K562 (cell line): ENCODE data around the gene E2F7. TPM values are rescaled to one million over a fixed set of nuclear protein-coding genes. Genes with fewer than 3 reads are reported as not detected.

ENCODE experiments used
- BCOR ChIP-seq: fragments of 450-650 bp; IDR thresholded peaks from 2 replicates; pipeline ENCODE4 v1.6.1; 2016
- CEBPG ChIP-seq, 3 experiments: fragments of 200-800 bp in 1 of 3; sonication (Bioruptor generic) in 1 of 3; sonication (generic) in 1 of 3; formaldehyde crosslinking in 1 of 3; IDR thresholded peaks in 2 of 3; conservative IDR thresholded peaks in 1 of 3; 2 replicates each; pipeline versions ENCODE4 v1.6.1 to v1.8.0; 2016 to 2022; ENCODE audit warnings: missing compliant biosample characterization in 2 of 3, missing genetic modification characterization in 2 of 3, mild to moderate bottlenecking in 1 of 3, missing genetic modification reagents in 1 of 3
- DDX20 ChIP-seq: fragments of 450-650 bp; IDR thresholded peaks from 2 replicates; pipeline ENCODE4 v1.6.1; 2016; ENCODE audit warnings: missing genetic modification characterization, low read depth, mild to moderate bottlenecking, missing compliant biosample characterization, moderate library complexity
- HDAC2 ChIP-seq: fragments of 450-650 bp; IDR thresholded peaks from 2 replicates; pipeline ENCODE4 v1.6.1; 2016; ENCODE audit warnings: mild to moderate bottlenecking
- HLTF ChIP-seq: fragments of 450-650 bp; IDR thresholded peaks from 2 replicates; pipeline ENCODE4 v1.6.1; 2016
- ILK ChIP-seq: fragments of 450-650 bp; IDR thresholded peaks from 2 replicates; pipeline ENCODE4 v1.6.1; 2016; ENCODE audit warnings: missing genetic modification characterization, low read depth, mild to moderate bottlenecking, missing compliant biosample characterization, moderate library complexity, borderline replicate concordance
- KLF1 ChIP-seq: fragments of 450-650 bp; IDR thresholded peaks from 2 replicates; pipeline ENCODE4 v1.6.1; 2016; ENCODE audit warnings: missing genetic modification characterization, missing compliant biosample characterization
- MTA1 ChIP-seq: fragments of 450-650 bp; IDR thresholded peaks from 2 replicates; pipeline ENCODE4 v1.6.1; 2017; ENCODE audit warnings: borderline replicate concordance
- NCOR1 ChIP-seq: fragments of 450-650 bp; IDR thresholded peaks from 2 replicates; pipeline ENCODE4 v1.6.1; 2016; ENCODE audit warnings: mild to moderate bottlenecking, moderate library complexity
- SMARCE1 ChIP-seq: fragments of 450-650 bp; IDR thresholded peaks from 2 replicates; pipeline ENCODE4 v1.7.1; 2016; ENCODE audit warnings: mild to moderate bottlenecking
- ZNF239 ChIP-seq: fragments of 250-450 bp; sonication (Bioruptor Pico); IDR thresholded peaks from 2 replicates; pipeline ENCODE4 v1.4.0; 2020; ENCODE audit warnings: mild to moderate bottlenecking
- ZNF384 ChIP-seq: IDR thresholded peaks from 2 replicates; pipeline ENCODE4 v1.6.1; 2012; ENCODE audit warnings: low read depth, low read length, improper control_type of control experiment
- ZNF436 ChIP-seq: fragments of 250-450, 450-650 bp; sonication (Bioruptor Pico); formaldehyde crosslinking; IDR thresholded peaks from 2 replicates; pipeline ENCODE4 v1.7.0; 2020; ENCODE audit warnings: mild to moderate bottlenecking
- ZNF76 ChIP-seq: fragments of 250-450 bp; sonication (Bioruptor Pico); IDR thresholded peaks from 2 replicates; pipeline ENCODE4 v1.4.0; 2020; ENCODE audit warnings: mild to moderate bottlenecking, moderate library complexity, borderline replicate concordance
- polyA plus RNA-seq, 8 experiments: library from polyadenylated mRNA; depleted of rRNA in 4 of 8; stranded (reverse) in 5 of 8; unstranded in 3 of 8; fragments of >200 nt; fragmentation: Nextera tagmentation in 2 of 8; fragmentation: Illumina TruSeq in 1 of 8; extraction: Ambion mirVana in 2 of 8; extraction: Trizol in 1 of 8; gene quantifications; 2 replicates each; pipeline versions ENCODE4 v1.2.1 to v1.2.3, GENCODE V29; 2011 to 2014; ENCODE audit warnings: inconsistent platforms in 1 of 8, missing spikeins in 1 of 8
- total RNA-seq, 7 experiments: library from RNA; depleted of rRNA in 6 of 7; stranded (reverse); fragments of >200 nt in 6 of 7; fragmentation: Illumina TruSeq in 2 of 7; extraction: Trizol in 2 of 7; gene quantifications; 2 replicates each; pipeline versions ENCODE4 v1.2.1 to v1.2.3, GENCODE V29; 2011 to 2021; ENCODE audit warnings: low replicate concordance in 1 of 7
- TF ChIP-seq, protein P1 (sequence below): sonication (generic); formaldehyde crosslinking; IDR thresholded peaks from 2 replicates; pipeline ENCODE4 v1.8.1; 2022; ENCODE audit warnings: missing genetic modification reagents
- TF ChIP-seq, protein P2 (sequence below): sonication (generic); formaldehyde crosslinking; IDR thresholded peaks from 2 replicates; pipeline ENCODE4 v1.8.1; 2023; ENCODE audit warnings: mild to moderate bottlenecking, missing genetic modification reagents
- TF ChIP-seq, protein P3 (sequence below): sonication (generic); formaldehyde crosslinking; IDR thresholded peaks from 2 replicates; pipeline ENCODE4 v1.8.0; 2023; ENCODE audit warnings: mild to moderate bottlenecking, missing genetic modification reagents
- TF ChIP-seq, protein P4 (sequence below): fragments of 450-650 bp; formaldehyde crosslinking; IDR thresholded peaks from 2 replicates; pipeline ENCODE4 v1.4.0; 2020; ENCODE audit warnings: mild to moderate bottlenecking, moderate library complexity
- TF ChIP-seq, protein P5 (sequence below): IDR thresholded peaks from 3 replicates; pipeline ENCODE4 v1.6.1; 2011; ENCODE audit warnings: borderline replicate concordance, mild to moderate bottlenecking, moderate library complexity; ENCODE audit not compliant: insufficient read length; ENCODE audit errors: extremely low read depth

Gene E2F7
- total and polyA plus RNA-seq, 9 of the 15 experiments (the other 6 are each of a cell fraction or from before 2014, with no cell fraction given): 3.4 to 13.6 (median 8.1) TPM

DNA sequence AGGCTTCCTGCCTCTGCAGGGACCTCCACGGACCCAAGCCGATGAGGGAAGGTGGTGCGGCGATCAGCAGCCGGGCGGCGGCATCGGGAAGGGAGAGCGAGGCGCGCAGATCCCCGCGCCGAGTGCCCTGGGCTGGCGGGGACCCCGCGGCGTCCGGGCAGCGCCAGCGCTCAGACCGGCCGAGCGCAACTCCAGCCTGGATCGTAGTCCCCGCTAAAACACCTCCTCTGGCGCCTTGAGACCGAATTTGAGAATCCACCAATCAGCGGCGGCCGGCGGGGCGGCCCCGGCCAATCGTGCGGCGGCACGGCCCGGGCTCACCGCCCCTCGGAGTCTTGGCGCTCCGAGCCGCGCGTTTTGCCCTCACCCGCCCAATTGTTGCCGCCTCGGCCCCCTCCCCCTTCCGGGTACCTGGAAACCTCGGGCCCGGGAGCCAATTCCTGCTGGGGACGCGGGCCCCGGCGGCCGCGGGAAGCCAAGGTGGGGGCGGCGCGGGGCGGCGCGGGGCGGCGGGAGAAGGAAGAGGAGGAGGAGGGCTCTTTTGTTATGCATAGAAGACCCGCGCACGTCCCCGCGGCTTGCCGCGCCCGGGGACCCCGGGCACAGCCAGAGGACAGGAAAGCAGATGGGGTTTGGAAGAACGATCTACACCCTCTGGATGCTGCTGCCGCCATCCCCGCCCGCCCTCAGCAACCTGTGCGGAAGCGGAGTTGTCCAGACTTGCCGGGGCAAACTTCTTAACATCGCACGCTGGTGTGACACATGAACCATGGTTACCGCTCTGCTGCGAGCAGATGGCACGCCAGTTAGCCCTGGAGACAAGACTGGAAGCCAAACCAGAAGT lies at the start of gene E2F7 (continued):
- no peak for TF ChIP-seq KLF1 (tag)
- TF ChIP-seq, protein P1, sequence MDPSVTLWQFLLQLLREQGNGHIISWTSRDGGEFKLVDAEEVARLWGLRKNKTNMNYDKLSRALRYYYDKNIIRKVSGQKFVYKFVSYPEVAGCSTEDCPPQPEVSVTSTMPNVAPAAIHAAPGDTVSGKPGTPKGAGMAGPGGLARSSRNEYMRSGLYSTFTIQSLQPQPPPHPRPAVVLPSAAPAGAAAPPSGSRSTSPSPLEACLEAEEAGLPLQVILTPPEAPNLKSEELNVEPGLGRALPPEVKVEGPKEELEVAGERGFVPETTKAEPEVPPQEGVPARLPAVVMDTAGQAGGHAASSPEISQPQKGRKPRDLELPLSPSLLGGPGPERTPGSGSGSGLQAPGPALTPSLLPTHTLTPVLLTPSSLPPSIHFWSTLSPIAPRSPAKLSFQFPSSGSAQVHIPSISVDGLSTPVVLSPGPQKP (CRISPR knock-in tag): no peak
- TF ChIP-seq, protein P2, sequence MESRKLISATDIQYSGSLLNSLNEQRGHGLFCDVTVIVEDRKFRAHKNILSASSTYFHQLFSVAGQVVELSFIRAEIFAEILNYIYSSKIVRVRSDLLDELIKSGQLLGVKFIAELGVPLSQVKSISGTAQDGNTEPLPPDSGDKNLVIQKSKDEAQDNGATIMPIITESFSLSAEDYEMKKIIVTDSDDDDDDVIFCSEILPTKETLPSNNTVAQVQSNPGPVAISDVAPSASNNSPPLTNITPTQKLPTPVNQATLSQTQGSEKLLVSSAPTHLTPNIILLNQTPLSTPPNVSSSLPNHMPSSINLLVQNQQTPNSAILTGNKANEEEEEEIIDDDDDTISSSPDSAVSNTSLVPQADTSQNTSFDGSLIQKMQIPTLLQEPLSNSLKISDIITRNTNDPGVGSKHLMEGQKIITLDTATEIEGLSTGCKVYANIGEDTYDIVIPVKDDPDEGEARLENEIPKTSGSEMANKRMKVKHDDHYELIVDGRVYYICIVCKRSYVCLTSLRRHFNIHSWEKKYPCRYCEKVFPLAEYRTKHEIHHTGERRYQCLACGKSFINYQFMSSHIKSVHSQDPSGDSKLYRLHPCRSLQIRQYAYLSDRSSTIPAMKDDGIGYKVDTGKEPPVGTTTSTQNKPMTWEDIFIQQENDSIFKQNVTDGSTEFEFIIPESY: no peak
- no peak for TF ChIP-seq HLTF
- no peak for TF ChIP-seq ZNF384
- TF ChIP-seq, protein P3, sequence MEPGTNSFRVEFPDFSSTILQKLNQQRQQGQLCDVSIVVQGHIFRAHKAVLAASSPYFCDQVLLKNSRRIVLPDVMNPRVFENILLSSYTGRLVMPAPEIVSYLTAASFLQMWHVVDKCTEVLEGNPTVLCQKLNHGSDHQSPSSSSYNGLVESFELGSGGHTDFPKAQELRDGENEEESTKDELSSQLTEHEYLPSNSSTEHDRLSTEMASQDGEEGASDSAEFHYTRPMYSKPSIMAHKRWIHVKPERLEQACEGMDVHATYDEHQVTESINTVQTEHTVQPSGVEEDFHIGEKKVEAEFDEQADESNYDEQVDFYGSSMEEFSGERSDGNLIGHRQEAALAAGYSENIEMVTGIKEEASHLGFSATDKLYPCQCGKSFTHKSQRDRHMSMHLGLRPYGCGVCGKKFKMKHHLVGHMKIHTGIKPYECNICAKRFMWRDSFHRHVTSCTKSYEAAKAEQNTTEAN (CRISPR knock-in tag): no peak
- TF ChIP-seq ZNF76 (CRISPR knock-in tag): no peak
- no peak for TF ChIP-seq ZNF239 (CRISPR knock-in tag)
- 0 out of 2 replicates have a peak, but pooled peaks have one; percentile 41 for TF ChIP-seq HDAC2
- TF ChIP-seq DDX20: no peak
- TF ChIP-seq, protein P4, sequence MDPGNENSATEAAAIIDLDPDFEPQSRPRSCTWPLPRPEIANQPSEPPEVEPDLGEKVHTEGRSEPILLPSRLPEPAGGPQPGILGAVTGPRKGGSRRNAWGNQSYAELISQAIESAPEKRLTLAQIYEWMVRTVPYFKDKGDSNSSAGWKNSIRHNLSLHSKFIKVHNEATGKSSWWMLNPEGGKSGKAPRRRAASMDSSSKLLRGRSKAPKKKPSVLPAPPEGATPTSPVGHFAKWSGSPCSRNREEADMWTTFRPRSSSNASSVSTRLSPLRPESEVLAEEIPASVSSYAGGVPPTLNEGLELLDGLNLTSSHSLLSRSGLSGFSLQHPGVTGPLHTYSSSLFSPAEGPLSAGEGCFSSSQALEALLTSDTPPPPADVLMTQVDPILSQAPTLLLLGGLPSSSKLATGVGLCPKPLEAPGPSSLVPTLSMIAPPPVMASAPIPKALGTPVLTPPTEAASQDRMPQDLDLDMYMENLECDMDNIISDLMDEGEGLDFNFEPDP (CRISPR knock-in tag): no peak
- TF ChIP-seq BCOR: no peak
- TF ChIP-seq ILK: no peak
- no peak for TF ChIP-seq MTA1
- TF ChIP-seq ZNF436 (CRISPR knock-in tag): no peak
- TF ChIP-seq SMARCE1: no peak
- TF ChIP-seq NCOR1: no peak
- TF ChIP-seq CEBPG (CRISPR knock-in tag; IDR thresholded peaks at IDR 0.05): no peak
- no peak for TF ChIP-seq CEBPG (tag; conservative IDR thresholded peaks at IDR 0.05 in 1 of 2, IDR thresholded peaks at IDR 0.05 in 1 of 2)
- TF ChIP-seq, protein P5, sequence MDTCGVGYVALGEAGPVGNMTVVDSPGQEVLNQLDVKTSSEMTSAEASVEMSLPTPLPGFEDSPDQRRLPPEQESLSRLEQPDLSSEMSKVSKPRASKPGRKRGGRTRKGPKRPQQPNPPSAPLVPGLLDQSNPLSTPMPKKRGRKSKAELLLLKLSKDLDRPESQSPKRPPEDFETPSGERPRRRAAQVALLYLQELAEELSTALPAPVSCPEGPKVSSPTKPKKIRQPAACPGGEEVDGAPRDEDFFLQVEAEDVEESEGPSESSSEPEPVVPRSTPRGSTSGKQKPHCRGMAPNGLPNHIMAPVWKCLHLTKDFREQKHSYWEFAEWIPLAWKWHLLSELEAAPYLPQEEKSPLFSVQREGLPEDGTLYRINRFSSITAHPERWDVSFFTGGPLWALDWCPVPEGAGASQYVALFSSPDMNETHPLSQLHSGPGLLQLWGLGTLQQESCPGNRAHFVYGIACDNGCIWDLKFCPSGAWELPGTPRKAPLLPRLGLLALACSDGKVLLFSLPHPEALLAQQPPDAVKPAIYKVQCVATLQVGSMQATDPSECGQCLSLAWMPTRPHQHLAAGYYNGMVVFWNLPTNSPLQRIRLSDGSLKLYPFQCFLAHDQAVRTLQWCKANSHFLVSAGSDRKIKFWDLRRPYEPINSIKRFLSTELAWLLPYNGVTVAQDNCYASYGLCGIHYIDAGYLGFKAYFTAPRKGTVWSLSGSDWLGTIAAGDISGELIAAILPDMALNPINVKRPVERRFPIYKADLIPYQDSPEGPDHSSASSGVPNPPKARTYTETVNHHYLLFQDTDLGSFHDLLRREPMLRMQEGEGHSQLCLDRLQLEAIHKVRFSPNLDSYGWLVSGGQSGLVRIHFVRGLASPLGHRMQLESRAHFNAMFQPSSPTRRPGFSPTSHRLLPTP: no peak
